Upper lobe of left lung (tissue), 6 donors: ENCODE data around the gene DUSP8. TPM values are rescaled to one million over a fixed set of nuclear protein-coding genes. Genes with fewer than 3 reads are reported as not detected.

Experiments used
- ATAC-seq, 2 donors: fragments of 200-7000 bp; cut with Tn5 transposase; one replicate each; pipeline ENCODE4 v1.9.1; 2022; ENCODE audit warnings: mild to moderate bottlenecking in 2 of 2, moderate library complexity in 2 of 2; ENCODE audit not compliant: low FRiP score in 2 of 2
- DNase-seq, 2 donors: peaks; one replicate each; pipeline ENCODE4 v3.0.0-alpha.2; 2019 to 2020
- H3K27ac ChIP-seq, 4 donors: fragments of 200-600 bp; sonication (generic); one replicate each; pipeline ENCODE4 v1.5.1; 2016 to 2019
- H3K27me3 ChIP-seq, 4 donors: fragments of 200-600 bp; sonication (generic); one replicate each; pipeline ENCODE4 v1.5.1; 2017 to 2019
- H3K36me3 ChIP-seq, 4 donors: fragments of 200-600 bp; sonication (generic); one replicate each; pipeline ENCODE4 v1.5.1; 2016 to 2019
- H3K4me1 ChIP-seq, 4 donors: fragments of 200-600 bp; sonication (generic); one replicate each; pipeline ENCODE4 v1.5.1; 2018 to 2019
- H3K4me3 ChIP-seq, 4 donors: fragments of 200-600 bp; sonication (generic); one replicate each; pipeline ENCODE4 v1.5.1; 2017 to 2019; ENCODE audit warnings: mild to moderate bottlenecking in 2 of 4, moderate library complexity in 1 of 4
- H3K9me3 ChIP-seq, 4 donors: fragments of 200-600 bp; sonication (generic); one replicate each; pipeline ENCODE4 v1.5.1; 2018 to 2019
- CTCF ChIP-seq, 6 experiments: fragments of 450-650 bp in 4 of 6; fragments of 200-600 bp in 2 of 6; sonication (generic) in 2 of 6; IDR thresholded peaks; one replicate each; pipeline ENCODE4 v1.5.1; 2016 to 2019; ENCODE audit warnings: antibody characterized with exemption in 6 of 6
- EP300 ChIP-seq, 4 donors: sonication (generic); formaldehyde crosslinking; IDR thresholded peaks; one replicate each; pipeline ENCODE4 v1.5.1; 2017; ENCODE audit warnings: antibody characterized with exemption in 4 of 4, control low read depth in 2 of 4
- POLR2A ChIP-seq, 4 donors: fragments of 450-650 bp; IDR thresholded peaks; one replicate each; pipeline ENCODE4 v1.5.1; 2016 to 2017; ENCODE audit warnings: antibody characterized with exemption in 4 of 4, mild to moderate bottlenecking in 2 of 4
- POLR2AphosphoS5 ChIP-seq, 2 donors: sonication (generic); formaldehyde crosslinking; IDR thresholded peaks; one replicate each; pipeline ENCODE4 v1.5.1; 2017; ENCODE audit warnings: antibody characterized with exemption in 2 of 2
- WGBS, 2 donors: methylation state at CpG; one replicate each; pipeline ENCODE4 v1.1.5; 2017 to 2018; 5-methylcytosine and 5-hydroxymethylcytosine counted together
- total RNA-seq, 6 donors: library from RNA; depleted of rRNA in 4 of 6; stranded (reverse); fragments of >200 nt in 4 of 6; gene quantifications; one replicate each; pipeline versions ENCODE4 v1.1.0 to v1.2.1, GENCODE V29; 2016 to 2021
- donor health status: DM: no; HTN: no; CAD: no; lungs with moderate emphysema.
- donor health status: DM: no; HTN: yes; CAD: no; lungs with severe emphysema.

The DUSP8 gene
- total RNA-seq, 6 donors from 2014 or later, result 5.2 to 19.3 (median 13.5) TPM

- Histone ChIP-seq H3K27me3 (no peaks in the 10 kb centered on the region), H3K4me1 (peaks cover 5 to 21% (median 9%) of the 10 kb centered on the region in 4 donors), H3K27ac (no peak overlapping the region), H3K36me3 (peaks cover 0 to 50% (median 12%) of the 10 kb centered on the region in 4 donors), H3K4me3 (no peak overlapping the region), H3K9me3 (no peaks in the 10 kb centered on the region)
- DNase-seq (peak in 1 of 2 donors; percentile 87), ATAC-seq (peak in 1 of 2 donors; percentile 78)
- WGBS, 2 donors, result 56 to 100% methylated on average over 1 to 16 of the region's 16 CpGs
- TF ChIP-seq CTCF (IDR thresholded peaks at IDR 0.05) (no peak), POLR2AphosphoS5 (IDR thresholded peaks at IDR 0.05) (no peak), POLR2A (IDR thresholded peaks at IDR 0.05) (no peak), EP300 (IDR thresholded peaks at IDR 0.05) (no peak)
Measured at GRCh38 chr11:1564535-1565172, 7.4 kb downstream of the DUSP8 start.

- peaks cover 0 to 50% (median 12%) of the 10 kb centered on the region in 4 donors for H3K36me3 ChIP-seq
- no peak for ATAC-seq
- H3K27ac ChIP-seq, result no peak overlapping the region
- no peak overlapping the region for H3K4me3 ChIP-seq
- no peaks in the 10 kb centered on the region for H3K27me3 ChIP-seq
- DNase-seq, result peak in 1 of 2 donors; percentile 67
- H3K9me3 ChIP-seq, result no peaks in the 10 kb centered on the region
- TF ChIP-seq POLR2A (IDR thresholded peaks at IDR 0.05) (no peak), POLR2AphosphoS5 (IDR thresholded peaks at IDR 0.05) (no peak), EP300 (IDR thresholded peaks at IDR 0.05) (no peak), CTCF (IDR thresholded peaks at IDR 0.05) (no peak)
- peaks cover 9 to 22% (median 16%) of the 10 kb centered on the region in 4 donors for H3K4me1 ChIP-seq
- WGBS, 2 donors, result 81 to 90% methylated on average over 11 to 28 of the region's 29 CpGs
Measured at GRCh38 chr11:1563697-1564534, 8.2 kb downstream of the DUSP8 start.

- Histone ChIP-seq H3K27me3 (no peaks in the 10 kb centered on the region), H3K4me3 (no peak overlapping the region), H3K36me3 (peaks cover 0 to 50% (median 12%) of the 10 kb centered on the region in 4 donors), H3K4me1 (peaks cover 16 to 26% (median 21%) of the 10 kb centered on the region in 4 donors), H3K9me3 (no peaks in the 10 kb centered on the region), H3K27ac (no peak overlapping the region)
- no peak for ATAC-seq
- WGBS, 2 donors, result 82 to 83% methylated on average over 4 to 12 of the region's 12 CpGs
- DNase-seq, result peak in 1 of 2 donors; percentile 49
- no peak for TF ChIP-seq POLR2A (IDR thresholded peaks at IDR 0.05)
- no peak for TF ChIP-seq CTCF (IDR thresholded peaks at IDR 0.05)
- no peak for TF ChIP-seq EP300 (IDR thresholded peaks at IDR 0.05)
- no peak for TF ChIP-seq POLR2AphosphoS5 (IDR thresholded peaks at IDR 0.05)
Measured at GRCh38 chr11:1563149-1563638, 8.9 kb downstream of the DUSP8 start.

GRCh38 chr11:1562469-1563148 is 9.5 kb downstream of the DUSP8 start:
- H3K27me3 ChIP-seq, result no peaks in the 10 kb centered on the region
- H3K27ac ChIP-seq, result no peak overlapping the region
- WGBS, 2 donors, result 94% methylated on average over 8 to 14 of the region's 14 CpGs

More at GRCh38 chr11:1562469-1563148, 9.5 kb downstream of the DUSP8 start:
- TF ChIP-seq POLR2AphosphoS5 (IDR thresholded peaks at IDR 0.05), result no peak
- Histone ChIP-seq H3K9me3 (no peaks in the 10 kb centered on the region), H3K36me3 (peaks cover 0 to 52% (median 14%) of the 10 kb centered on the region in 4 donors), H3K4me3 (no peak overlapping the region), H3K4me1 (peaks cover 20 to 32% (median 27%) of the 10 kb centered on the region in 4 donors)
- ATAC-seq (no peak), DNase-seq (peak in 1 of 2 donors; percentile 54)
